AG08395 (cell line): Measurements from ENCODE around the gene MAPK9.
A peak's percentile ranks its signal among the peaks of the same experiment; 100 is the strongest.

Experiments
- DNase-seq: peaks from one replicate; pipeline ENCODE4 v3.0.0; 2012; ENCODE audit warnings: mixed read lengths, low spot score

The MAPK9 gene

DNA sequence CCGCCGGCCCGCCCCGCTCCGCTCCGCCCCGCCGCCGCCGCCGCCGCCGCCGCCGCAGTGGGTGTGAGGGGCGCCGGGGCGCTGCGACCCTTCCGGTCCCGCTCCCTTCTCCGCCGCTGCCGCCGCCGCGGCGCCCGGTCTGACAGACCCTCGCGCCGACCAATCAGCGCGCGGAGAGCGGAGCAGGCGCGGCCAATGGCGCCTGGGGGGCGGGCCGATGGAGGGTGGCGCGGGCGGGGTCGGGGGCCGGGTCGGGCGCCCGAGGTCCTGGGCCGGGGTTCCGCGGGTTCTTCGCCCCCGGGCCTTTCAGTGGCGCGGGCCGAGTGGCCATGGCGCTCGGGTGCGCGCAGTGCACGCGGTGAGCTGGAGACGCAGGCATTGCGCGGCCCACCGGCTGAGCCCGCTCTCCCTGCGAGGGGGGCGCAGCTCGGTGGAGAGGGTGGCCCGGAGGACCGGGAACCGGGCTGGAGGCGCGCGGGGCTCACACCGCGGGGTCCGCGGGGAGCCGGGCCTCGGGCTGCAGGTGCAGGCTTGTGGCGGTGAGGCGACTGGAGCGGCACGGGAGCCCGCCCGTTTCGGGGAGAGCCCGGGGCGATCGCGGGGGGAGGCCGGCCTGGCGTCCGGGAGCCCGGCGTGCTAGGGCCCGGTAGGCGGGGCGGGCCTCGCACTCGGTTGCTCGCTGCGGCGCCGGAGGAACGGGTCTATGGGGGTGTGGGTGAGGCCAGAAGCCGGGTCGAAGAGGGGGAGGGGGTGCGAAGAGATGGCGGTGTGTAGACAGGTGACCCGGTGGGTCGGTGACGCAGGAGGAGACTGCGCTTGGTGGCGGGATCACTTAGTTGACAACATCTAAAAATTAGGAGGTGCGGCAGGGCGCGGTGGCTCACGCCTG is at the start of gene MAPK9:
MAPK9 (minus strand) TSS at position 141 of the 889 bp plus-strand sequence. CDS start 11,522 bp downstream, outside the sequence.
- peak; percentile 95 for DNase-seq

DNA sequence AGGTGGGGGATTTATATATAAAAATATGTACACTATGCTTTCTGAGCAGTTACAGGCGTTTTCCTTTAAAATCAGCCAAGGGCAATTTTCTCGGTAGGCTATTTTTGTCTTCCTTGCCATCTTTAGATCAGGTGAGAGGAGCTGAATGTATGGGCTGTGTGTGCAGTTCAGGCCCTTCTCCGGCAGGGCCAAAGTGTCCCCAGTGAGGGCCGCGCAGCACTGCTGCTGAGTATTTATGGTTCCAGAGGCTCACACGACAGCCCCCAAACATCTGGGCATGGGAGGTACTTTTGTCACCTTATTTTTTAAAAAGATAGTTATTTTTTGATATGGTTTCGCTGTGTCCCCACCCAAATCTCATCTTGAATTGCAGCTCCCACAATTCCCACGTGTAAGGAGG is 49.7 kb upstream of the MAPK9 start:
- no peak for DNase-seq

DNA sequence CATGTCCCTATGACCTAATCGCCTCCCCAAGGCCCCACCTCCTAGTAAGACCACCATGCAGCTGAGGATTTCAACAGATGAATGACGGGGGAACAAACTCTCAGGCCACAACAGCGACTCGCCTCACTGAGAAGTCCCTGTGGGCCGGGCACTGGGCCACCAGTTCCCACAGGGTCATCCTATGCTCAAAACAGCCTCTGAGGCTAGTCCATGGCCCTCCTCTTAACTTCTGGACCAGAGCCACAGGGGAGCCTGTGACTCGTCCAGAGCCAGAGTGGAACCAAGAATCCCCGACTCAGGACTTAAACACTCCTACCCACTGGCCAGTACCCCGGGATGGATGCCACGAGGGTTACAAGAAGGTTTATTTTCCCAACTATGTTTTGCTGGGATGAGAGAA is 49.0 kb upstream of the MAPK9 start:
- DNase-seq = peak; percentile 44

DNA sequence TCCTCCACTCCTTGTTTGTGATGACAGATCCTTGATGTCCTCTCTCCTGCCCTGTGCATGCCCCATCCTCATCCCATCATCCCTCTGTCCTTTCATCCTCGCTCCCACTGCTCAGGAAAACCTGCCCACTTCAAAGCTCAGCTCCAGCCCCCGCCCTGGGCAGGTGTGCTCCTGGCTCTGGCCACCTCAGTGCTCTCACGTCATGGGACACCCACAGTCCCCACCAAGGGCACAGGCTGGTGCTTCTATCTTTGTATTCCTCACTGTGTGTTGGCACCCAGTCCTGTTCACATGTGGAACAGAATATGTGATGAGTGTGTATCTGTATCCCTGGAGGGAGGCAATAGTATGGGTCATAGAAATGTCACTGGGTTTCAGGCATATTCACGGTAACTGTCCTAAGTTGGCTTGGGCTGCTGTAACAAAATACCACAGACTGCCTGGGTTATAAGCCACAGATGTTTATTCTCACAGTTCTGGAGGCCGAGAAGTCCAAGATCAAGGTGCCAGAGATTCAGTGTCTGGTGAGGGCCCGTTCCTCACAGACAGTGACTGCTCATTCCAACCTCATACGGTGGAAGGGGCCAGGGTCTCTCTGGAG is 47.8 kb upstream of the MAPK9 start:
- DNase-seq = peak; percentile 36

DNA sequence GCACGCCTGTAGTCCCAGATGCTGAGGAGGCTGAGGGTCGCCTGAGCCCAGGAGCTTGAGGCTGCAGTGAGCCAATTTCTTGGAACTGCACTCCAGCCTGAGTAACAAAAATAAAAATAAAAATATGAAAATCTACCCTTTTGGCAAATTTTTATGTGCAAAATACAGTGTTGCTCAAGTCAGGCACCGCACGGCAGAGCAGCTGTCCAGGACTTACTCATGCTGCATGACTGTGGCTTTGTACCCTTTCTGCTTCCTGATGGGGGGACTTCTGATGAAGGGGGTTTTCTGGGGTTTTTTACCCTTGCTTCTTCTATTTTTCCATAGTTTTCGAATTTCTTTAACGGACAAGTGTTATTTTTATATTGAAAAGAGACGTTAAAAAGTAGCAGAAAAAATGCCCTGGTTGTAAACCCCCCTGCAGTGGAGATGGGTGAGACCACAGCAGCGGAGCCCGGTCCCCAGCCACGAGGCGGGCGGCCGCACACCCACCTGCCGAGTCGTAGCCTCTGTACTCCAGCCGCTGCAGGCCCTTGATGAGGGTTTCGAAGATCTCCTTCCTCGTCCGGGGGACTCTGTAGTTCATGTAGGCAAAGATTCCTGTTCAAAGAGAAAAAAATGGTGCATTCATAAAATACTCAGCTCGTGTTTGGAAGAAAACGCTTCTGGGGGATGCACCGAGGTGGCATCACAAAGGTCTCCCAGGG is 46.3 kb upstream of the MAPK9 start:
- no peak for DNase-seq

DNA sequence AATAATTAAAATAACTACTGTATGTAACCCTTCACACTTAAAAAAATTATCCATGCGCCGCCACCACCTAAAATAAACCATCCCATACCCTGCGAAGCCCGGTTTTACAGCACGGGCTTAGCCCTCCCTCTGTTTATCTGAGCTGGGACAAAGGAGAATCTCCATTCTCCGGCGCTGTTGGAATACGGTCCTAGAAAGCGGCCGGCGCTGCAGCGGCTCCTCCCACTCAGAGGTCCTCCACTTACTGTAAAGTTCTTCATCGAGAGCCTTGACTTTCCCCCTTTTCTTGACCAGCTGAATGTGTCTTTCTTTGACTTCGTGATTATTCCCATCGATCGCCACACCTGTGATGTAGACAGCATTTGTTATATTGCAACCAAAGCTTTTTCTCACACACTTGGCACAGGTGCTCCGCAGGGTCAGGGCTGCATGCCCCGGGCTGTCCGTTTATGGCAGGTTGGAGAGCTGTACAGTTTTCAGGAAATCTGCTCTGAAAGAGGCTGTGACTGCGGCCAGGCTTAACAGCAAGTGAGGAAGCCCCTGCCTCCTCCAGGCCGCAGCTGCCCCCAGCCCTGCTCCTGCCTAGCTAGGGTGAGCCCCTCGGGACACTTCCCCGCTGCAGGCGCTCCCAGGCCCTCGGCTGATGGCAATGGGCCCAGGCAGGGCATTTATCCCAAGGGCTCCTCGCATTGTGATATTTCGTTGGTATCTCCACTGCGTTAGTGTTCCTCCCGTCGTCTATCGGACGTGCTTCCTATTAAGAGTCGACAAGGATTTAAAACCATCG is 44.5 kb upstream of the MAPK9 start:
- no peak for DNase-seq

DNA sequence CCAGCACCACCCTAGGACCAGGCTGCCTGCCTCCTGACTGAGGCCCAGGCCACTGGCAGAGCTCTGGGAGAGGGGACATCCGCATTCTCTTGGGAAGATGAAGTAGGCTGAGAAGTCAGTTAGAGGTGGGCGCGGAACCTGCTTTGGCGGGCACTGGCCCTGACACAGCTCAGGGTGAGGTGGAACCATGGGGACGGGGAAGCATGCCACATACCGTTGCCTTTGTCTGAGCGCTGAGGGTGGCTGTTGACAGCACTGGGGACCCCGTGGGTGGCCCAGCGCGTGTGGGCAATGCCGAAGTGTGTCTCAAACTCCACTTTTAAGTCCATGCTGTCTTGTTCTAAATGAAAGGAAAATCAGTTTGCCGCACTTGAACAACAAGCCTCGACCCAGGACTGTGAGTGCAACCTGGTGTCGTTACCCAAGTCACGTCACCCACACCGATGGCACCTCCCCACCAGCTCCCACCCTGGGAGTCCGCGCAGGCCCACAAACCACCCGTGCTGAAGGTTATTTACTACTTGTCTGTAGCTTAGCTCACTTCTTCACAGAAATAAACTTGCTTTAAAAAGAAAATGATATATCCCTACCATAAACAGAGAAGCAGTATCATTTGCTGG is 43.8 kb upstream of the MAPK9 start:
- no peak for DNase-seq

DNA sequence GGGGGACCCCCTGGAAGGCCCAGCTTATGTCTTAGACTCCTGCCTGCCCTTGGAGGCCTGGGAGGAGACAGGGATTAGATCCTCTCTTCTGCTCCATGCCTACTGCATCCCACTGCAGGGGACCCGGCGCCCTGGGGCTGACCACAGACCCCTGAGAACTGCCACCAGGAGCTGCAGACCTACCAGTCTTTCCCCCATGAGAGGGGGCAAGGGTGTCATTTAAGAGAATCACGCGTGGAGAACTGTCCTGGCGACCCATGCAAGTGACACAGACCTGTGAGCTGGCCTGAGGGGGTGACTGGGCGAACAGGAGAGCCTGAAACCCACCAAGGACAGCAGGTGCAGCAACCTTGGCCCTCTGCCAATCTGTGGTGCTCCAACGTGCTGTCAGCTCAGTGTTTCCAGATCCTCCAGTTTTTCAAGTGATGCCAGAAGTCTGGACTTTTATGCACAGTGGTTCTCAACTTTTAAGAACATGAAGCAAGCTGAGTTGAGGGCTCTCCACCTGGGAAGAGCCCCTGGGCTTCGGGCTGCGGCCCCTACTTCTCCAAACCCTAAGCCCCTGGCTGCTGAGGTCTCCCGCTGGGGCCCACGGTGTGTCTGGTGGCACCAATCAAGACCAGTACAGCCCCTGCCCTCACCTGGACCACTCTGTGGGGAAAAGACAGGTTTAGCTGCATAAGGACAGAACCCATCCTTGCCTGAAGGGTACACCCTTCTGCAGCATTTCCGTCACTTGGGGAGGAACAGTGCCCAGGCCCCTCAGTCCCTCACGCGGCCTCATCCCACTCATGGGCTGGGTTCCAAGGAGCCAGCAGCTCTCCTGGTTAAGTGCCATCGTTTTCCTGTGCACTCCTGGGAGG is 43.1 kb upstream of the MAPK9 start:
- DNase-seq = no peak

DNA sequence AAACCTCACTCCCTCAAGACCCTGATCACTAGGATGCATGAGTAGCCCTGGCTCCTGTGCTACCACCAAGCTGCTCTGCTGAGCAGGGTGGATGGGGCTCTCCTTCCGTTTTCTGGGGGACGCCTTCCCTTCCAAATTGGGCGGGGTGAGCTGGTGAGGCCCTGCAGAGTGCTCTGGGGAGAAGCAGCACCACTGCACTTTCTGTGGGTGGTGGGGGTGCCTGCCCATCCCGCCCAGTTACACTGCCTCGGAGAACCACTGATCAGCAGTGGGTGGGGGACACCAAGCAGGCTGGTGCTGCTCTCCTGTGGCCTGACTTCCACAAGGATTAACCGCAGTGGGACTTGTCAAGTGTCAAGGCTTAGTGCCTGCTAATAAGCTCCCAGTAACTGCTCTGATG is 42.3 kb upstream of the MAPK9 start:
- DNase-seq = no peak

DNA sequence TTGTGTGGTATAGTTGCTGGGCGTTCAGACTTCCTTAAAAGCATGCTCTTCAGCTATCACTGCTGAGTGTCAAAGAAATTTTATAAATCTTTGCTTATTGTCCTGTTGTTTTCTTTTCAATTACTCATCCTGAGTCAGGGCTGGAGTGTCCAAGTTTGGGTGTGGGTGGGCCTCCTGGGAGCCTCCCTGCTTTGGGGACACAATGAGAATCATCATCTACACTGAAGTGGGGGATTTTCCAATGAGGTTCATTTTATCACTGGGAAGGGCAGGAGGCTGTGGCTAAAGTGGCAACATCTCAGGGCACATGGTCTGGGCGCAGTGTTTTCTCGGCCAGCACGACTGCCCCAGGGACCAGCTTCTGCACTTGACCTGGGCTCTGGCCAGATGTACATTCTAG is 41.8 kb upstream of the MAPK9 start:
- DNase-seq = peak; percentile 62

DNA sequence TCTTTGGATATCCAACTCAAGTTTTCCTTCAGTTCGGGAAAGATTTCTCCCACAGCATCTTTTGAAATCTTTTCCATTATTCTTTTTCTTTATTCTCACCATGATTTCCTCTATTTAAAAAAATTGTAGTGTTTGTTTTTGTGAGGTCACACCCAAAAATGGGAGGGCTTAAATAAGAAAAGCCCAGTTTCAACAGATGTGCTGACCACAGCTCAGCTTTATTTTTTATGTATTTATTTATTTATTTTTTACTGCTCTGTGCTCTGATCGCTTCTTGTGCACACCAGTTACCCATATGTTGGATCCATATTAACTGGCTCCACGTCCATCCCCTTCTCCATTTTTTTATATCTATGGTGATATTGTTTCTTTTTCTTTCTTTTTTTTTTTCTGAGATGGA is 41.0 kb upstream of the MAPK9 start:
- no peak for DNase-seq

DNA sequence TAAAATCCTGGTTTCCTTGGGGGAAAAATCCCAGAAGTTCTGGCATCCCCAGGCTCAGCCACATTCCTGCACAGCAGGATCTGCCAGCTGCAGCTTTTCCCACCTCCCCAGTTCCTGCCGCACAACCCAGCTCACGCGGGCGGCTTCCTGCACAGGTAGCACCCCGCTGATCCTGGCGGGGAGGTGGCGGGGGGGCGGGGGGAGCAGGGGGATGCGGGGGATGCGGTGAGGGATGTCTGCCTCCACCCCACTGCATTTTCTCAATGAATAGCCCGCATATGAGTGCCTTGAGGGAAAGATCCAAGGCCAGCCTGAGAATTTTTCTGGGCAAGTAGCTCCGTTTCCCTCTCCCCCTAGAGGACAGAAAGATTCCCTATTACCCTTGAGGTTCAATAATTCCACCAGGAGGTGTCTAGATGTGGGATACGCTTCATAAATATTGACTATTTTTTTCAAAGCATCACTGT is 40.2 kb upstream of the MAPK9 start:
- DNase-seq = peak; percentile 28

DNA sequence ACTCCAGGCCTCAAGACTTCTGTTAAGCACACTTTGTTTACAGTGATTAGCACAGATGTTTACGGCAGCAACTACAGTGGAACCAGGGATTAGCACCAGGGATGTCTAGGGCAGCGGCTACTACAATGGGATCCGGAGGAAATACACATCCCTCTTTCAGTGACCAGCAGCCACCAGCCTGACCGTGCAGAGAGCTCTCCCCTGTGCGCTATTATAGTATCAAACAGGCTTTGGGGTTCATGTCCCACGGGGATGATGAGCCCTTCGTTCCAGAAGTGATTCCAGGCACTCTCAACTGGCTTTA is 39.7 kb upstream of the MAPK9 start:
- DNase-seq = peak; percentile 25

DNA sequence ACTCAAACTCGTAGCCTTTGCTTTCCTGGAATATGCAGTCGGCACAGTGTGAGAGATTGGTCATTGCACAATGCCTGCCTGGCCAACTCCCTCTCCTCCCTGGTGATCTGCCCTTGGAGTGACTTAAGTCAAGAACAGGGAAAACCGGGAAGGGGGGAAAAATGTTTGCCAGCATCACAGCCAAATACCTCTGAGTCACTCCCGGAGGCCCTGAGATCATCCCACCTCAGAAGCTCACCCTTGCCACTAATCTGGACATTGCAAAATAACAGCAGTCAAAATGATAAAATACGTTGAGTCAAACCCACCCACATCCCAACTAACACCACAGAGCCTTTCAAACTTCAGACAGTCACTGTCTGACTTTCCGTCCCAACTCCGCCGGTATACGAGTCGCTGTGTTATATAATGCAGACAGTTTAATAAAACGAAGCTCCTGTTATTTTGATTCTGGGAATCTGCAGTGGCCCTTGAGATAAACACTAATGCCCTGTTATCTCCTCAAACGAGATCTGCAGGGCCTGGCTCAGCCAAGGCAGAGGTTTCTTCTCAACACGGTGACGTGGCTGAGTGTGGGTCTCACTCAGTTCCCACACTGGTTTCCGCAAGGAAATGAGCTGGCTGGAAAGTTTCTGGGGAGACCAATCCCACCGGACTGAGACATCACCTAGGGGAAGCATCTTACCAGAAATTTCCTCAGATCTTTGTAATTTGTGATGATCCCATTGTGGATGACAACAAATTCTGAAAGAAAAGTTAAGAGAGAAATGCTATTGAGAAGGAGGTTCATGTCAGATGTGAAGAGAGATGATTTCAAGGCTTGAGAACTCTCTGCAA is 39.1 kb upstream of the MAPK9 start:
- DNase-seq = peak; percentile 96

DNA sequence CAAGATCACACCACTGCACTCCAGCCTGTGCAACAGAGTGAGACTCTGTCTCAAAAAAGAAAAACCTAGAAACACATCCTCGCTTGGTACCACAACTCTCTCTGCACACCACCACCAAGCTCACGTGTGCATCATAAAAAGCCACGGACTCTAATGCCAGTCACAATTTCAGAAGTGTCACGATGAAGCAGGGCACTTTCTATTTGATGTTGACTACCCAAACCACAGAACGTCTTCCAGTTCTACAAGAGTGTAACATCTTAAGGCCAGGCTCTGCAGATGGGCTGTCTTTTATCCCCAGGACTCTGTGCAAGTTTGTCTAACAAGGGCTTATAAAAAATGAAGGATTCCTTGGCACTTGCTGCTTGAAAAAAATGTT is 38.4 kb upstream of the MAPK9 start:
- no peak for DNase-seq

DNA sequence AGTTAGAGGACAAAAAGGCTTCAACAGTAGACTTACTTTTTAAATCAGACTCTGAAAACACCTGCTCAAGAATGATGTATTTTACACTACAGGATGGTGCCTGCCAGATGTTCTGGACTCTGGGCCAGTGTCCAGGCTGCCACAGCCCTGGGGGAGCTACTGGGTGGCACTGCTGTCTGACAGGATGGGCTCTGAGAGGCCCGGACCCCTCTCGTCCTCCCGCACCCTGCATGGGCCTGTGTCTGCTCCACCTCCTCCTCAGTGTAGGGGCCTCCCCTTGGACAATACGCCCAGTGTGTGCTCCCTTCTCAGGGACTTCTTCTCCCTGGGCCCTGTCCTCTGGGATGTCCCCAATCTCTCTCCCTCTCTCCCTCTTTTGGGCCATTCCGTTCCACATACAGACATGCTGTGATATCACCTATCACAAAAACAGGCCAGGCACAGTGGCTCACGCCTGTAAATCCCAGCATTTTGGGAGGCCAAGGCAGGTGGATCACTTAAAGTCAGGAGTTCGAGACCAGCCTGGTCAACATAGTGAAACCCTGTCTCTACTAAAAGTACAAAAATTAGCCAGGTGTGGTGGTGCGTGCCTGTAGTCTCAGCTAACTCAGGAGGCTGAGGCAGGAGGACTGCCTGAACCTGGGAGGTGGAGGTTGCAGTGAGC is 37.9 kb upstream of the MAPK9 start:
- no peak for DNase-seq

DNA sequence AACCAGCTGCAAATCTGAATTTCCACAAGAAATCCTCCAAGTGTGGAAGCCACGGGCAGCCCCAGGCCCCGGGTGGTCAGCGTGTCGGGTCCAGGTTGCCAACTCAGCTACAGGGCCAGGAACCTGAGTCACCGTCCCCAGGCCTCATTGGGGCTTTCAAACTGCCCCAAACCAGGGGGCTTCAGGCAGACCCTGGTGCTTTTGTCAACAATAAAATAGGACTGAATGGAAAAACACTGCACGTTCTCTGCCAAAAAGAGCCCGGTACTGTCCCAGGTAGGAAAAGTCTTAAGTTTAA is 37.2 kb upstream of the MAPK9 start:
- DNase-seq = no peak

DNA sequence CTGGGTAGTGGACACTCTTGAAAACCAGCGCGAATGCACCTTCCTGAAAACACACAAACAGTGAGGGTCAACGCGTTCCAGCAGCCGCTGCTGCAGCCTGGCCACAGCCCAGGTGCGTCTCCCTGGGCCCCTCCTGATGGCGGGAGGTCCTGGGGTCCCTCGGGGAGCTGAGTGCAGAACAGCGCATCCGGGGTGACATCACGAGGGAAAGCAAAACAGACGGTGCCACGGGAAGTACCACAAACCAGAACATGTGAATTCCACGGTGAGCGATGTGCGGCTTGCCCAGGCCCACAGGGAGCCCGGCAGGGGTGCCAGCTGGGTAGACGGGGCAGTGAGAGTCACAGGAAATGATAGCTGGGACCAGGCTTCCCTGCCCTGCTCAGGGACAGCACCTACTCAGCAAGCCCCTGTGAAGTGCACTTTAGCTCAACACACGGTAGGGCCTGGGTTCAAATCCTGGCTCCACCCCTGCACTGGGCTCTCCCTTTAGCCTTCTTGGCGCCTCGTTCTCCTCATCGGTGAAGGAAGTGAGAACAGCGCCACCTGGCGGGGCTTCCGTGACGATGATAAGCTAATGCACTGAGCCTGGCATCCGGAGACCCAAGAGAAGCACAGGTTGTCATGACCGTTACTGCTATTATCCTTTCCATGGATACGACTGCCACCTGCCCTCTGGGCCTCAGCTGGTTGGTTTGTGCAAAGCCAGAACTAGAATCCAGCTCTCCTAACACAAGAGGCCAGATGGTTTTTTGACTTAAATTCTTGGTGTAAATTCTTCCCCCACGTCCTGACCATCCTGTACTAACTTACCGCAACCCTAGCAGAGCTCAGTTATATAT is 36.6 kb upstream of the MAPK9 start:
- DNase-seq = peak; percentile 62
